Measurements from ENCODE around the gene SLC35F4. TPM values are rescaled to one million over a fixed set of nuclear protein-coding genes. Genes with fewer than 3 reads are reported as not detected.

SLC35F4 gene
- total RNA-seq, 1 donor from 2014 or later, result not detected

DNA sequence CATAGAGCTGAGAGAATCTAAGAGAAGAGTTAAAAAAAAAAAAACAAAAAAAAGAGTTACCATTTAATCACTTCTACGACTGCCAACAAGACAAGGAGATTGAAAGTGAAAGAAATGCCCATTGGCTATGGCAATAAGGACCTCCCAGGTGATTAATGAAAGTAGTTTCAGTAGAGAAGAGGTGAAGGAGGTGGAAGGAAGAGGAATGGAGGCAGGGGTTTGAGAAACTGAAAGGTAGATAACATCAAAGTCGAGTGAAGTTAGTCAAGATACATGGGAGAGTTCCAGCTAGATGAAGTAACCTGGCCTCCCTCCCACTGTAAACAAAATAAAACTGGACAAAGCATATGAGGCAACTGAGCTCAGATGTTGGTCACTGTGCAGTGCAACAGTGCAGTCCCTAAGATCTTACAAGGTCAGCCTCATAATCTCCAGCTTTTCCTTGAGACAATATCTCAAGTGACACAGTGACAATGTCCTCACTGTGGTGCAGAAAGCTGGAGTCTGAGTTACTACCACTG lies 254.3 kb downstream of the SLC35F4 start:
- Histone ChIP-seq H3K36me3 (ENCODE audit: control insufficient read depth, insufficient read depth, low read length) (no peaks in the 10 kb centered on the region), H3K4me3 (ENCODE audit: low read depth, low read length) (no peak overlapping the region), H3K27me3 (ENCODE audit: control insufficient read depth, insufficient read depth, low read length) (no peaks in the 10 kb centered on the region)
- TF ChIP-seq, protein P1, sequence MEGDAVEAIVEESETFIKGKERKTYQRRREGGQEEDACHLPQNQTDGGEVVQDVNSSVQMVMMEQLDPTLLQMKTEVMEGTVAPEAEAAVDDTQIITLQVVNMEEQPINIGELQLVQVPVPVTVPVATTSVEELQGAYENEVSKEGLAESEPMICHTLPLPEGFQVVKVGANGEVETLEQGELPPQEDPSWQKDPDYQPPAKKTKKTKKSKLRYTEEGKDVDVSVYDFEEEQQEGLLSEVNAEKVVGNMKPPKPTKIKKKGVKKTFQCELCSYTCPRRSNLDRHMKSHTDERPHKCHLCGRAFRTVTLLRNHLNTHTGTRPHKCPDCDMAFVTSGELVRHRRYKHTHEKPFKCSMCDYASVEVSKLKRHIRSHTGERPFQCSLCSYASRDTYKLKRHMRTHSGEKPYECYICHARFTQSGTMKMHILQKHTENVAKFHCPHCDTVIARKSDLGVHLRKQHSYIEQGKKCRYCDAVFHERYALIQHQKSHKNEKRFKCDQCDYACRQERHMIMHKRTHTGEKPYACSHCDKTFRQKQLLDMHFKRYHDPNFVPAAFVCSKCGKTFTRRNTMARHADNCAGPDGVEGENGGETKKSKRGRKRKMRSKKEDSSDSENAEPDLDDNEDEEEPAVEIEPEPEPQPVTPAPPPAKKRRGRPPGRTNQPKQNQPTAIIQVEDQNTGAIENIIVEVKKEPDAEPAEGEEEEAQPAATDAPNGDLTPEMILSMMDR (IDR thresholded peaks at IDR 0.05; ENCODE audit: insufficient read depth, low read length, poor library complexity, severe bottlenecking), result no peak
- no peak for DNase-seq (ENCODE audit: low read depth)

DNA sequence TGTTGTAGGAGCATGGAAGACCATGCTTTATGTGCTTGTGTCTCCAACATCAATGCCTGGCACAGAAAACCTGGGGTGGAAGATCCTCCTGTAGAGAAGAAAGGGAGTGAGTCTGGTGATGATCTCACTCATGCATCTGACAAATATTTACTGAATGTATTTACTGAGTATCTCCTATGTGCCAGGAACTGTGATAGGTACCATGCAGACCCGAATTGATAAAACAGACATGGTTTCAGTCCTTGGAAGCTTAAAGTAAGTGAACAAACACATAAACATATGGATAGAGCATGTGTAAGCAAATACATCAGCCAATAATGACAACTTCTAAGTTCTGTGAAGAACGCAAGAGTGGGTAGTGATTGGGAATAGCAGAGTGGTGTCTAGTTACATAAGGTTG lies 255.3 kb downstream of the SLC35F4 start:
- DNase-seq (ENCODE audit: low read depth), result no peak
- H3K4me3 ChIP-seq (ENCODE audit: low read depth, low read length), result no peak overlapping the region
- TF ChIP-seq, protein P1 (IDR thresholded peaks at IDR 0.05; ENCODE audit: insufficient read depth, low read length, poor library complexity, severe bottlenecking), result no peak
- no peaks in the 10 kb centered on the region for H3K36me3 ChIP-seq (ENCODE audit: control insufficient read depth, insufficient read depth, low read length)
- no peaks in the 10 kb centered on the region for H3K27me3 ChIP-seq (ENCODE audit: control insufficient read depth, insufficient read depth, low read length)

DNA sequence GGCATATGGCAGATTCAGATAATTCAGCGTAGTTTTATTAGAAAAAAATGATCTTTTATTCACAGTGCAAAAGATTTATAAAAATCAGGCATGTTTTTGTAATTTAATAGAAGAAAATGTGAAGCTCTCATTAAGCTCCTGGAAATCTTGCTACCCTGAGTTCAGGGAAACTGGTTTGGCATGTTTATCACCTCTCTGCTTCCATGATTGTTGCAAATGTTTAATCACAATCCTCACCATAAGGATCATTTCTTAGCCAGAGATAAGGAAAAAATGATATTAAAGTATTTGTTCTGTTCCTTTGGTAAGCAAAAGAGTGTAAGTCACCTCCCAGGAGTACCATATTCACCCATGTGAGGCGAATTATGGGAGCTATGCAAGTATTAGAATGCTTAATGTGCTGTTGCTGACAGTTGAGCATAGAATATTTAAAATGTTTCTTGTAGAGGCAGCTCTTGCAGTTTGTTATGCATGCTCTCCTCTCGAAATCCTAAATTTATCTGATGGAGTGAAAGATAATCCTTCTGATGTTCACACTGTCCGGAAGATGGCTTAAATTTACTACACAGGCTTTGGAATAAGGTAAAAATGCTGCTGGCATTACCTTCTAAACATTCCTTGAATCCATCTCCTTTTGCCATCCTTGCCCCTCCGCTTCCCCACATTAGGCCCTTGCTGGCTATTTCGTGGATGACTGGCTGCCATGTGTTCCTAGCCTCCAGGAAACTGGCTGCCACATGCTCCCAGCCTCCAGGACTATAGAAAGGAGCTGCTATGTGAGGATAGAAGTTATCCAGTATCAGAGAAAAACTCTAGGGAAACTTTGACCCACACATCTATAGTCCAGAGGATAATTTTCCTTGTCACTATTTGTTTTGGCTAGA lies 256.5 kb downstream of the SLC35F4 start:
- H3K27me3 ChIP-seq (ENCODE audit: control insufficient read depth, insufficient read depth, low read length), result no peaks in the 10 kb centered on the region
- TF ChIP-seq, protein P1 (IDR thresholded peaks at IDR 0.05; ENCODE audit: insufficient read depth, low read length, poor library complexity, severe bottlenecking), result no peak
- H3K36me3 ChIP-seq (ENCODE audit: control insufficient read depth, insufficient read depth, low read length), result no peaks in the 10 kb centered on the region
- no peak for DNase-seq (ENCODE audit: low read depth)
- no peak overlapping the region for H3K4me3 ChIP-seq (ENCODE audit: low read depth, low read length)

DNA sequence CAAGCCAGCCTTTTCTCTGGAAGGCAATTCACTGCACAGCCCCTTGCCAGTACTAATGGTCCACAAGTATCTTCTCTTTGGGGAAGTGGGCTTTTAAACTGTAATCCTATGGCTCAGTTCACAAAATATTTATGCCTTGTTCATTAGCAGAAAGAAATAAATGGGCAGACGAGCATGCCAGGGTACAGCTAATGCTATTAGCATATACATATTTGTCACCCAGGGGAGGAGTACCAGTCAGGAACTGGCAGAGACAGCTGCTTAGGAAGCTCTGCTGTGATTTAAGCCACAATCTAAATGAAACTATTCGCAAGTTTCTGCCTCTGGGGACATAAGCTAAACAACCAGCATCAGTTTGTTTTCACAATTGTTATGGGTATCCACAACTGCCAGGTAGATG lies 258.8 kb downstream of the SLC35F4 start:
- no peak for DNase-seq (ENCODE audit: low read depth)
- H3K27me3 ChIP-seq (ENCODE audit: control insufficient read depth, insufficient read depth, low read length), result no peaks in the 10 kb centered on the region
- no peak overlapping the region for H3K4me3 ChIP-seq (ENCODE audit: low read depth, low read length)
- H3K36me3 ChIP-seq (ENCODE audit: control insufficient read depth, insufficient read depth, low read length), result no peaks in the 10 kb centered on the region
- TF ChIP-seq, protein P1 (IDR thresholded peaks at IDR 0.05; ENCODE audit: insufficient read depth, low read length, poor library complexity, severe bottlenecking), result no peak

DNA sequence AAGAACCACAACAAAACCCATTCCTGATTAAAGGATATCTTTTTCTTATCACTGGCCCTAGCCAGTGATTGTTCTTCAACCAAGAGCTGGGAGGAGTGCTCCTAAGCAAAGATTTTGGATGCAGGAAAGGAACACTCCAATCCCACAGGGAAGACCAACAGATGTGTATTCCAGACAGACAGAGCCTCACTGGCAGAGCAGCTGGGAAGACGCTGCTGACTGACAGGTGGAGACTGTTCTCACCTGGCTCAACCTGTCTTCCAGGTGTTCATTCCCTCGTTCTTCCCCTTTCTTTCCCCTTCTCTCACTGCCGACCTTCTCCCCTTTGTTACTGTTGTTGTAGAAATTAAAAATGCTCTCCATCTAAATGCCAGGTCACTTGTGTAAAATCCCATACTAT lies 282.5 kb downstream of the SLC35F4 start:
- Histone ChIP-seq H3K27me3 (ENCODE audit: control insufficient read depth, insufficient read depth, low read length) (no peaks in the 10 kb centered on the region), H3K36me3 (ENCODE audit: control insufficient read depth, insufficient read depth, low read length) (no peaks in the 10 kb centered on the region)
- TF ChIP-seq, protein P1 (IDR thresholded peaks at IDR 0.05; ENCODE audit: insufficient read depth, low read length, poor library complexity, severe bottlenecking), result no peak

More for the DNA sequence above, 282.5 kb downstream of the SLC35F4 start:
- no peak overlapping the region for H3K4me3 ChIP-seq (ENCODE audit: low read depth, low read length)
- no peak for DNase-seq (ENCODE audit: low read depth)

Data from kidney epithelial cell (primary cell).